NCI-H128 (cell line): ENCODE data around the gene RP9.

ENCODE experiments used
- DNase-seq: peaks from one replicate; lab custom pipeline; 2025; ENCODE audit not compliant: unreplicated experiment; lab: John Stamatoyannopoulos, UW

Gene RP9

DNA sequence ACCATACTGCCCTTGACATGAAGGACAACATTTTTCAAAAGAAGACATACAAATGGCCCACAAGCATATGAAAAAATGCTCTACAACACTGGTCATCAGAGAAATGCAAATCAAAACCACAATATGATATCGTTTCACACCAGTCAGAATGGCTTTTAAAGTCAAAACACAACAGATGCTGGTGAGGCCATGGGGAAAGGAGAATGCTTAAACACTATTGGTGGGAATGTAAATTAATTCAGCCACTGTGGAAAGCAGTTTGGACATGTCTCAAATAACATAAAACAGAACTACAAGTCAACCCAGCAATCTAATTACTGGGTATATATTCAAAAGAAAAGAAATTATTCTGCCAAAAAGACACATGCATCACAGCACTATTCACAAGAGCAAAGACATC is 42.4 kb downstream of the RP9 start:
- DNase-seq: no peak

- no peak for DNase-seq
Measured at GRCh38 chr7:33065981-33066380, 43.2 kb downstream of the RP9 start.

DNA sequence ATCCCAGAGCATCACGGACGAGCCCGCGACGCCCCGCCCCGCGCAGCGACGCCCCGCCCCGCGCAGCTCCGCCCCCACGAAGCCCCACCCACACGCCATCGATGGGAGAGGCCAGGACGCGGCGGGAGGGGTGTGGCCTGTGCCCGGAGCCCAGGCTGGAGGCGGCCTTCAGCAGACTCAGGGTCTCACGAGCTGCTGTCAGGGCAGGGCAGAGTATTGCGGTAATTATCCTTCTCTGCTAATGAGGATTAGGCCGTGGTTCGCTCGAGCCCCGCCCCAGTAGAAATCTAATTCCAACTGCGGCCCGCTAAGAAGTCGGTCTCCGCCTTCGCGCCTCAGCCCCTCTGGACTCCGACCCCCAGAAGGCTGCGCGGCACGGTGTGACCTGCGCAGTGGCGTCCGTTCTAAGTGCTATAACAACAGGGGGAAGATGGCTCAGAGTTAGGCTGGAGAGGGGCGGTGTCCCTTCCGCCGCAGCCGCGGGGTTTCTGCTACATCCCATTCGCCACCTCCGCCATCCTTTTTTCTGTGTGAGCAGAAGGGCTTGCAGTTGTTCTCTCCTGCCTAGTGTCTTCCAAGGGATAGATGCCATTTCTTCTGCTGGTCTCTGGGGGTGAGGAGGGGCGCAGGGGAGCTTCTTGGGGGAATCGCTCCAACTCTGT is 46.3 kb downstream of the RP9 start:
- DNase-seq: peak; percentile 90

DNA sequence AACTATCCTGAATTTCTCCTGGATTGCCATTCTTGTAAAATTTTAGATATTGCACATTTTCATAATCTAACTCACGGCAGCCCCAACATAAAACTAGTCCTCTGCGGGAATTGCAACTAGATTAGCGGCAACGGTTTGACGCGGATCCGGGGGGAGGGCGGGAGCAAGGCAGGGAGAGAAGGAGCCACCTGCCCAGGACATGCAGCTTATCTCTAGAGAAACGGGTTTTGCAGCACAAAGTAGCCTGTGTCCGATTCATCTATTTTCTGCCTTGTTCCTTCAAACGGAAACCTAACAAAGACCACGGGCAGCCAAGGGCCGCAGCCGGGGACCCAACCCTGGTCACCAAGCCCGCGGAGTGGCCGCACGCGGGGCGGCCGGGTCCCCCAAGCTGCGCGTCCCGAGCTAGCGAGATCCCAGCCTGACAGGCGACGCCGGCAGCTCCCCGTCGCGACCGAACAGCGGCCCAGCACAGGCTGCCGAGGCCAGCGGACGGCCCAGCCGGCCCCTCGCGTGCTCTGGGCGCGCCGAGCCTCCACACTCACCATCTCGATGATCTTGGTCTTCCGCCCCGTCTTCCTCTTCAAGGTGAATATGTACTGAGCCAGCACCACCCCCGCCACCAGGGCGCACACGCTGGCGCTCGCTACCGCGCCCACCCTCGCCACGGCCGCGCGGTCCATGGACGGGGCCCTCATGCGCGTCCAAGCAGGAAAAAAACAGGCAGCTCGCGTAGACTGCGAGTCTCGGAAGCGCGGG is 47.0 kb downstream of the RP9 start, which contains the start of gene NT5C3A:
NT5C3A (minus strand) TSS at position 754 of the 759 bp plus-strand sequence; CDS start at position 683, 71 bp downstream.
- DNase-seq: no peak

- DNase-seq: no peak
Measured at GRCh38 chr7:33061282-33061937, 47.8 kb downstream of the RP9 start.

GRCh38 chr7:33059635-33060034 is 49.6 kb downstream of the RP9 start:
- DNase-seq: no peak

GRCh38 chr7:33055158-33055557 is 54.0 kb downstream of the RP9 start:
- no peak for DNase-seq

- DNase-seq: no peak
Measured at GRCh38 chr7:33054261-33054964, 54.8 kb downstream of the RP9 start.

DNA sequence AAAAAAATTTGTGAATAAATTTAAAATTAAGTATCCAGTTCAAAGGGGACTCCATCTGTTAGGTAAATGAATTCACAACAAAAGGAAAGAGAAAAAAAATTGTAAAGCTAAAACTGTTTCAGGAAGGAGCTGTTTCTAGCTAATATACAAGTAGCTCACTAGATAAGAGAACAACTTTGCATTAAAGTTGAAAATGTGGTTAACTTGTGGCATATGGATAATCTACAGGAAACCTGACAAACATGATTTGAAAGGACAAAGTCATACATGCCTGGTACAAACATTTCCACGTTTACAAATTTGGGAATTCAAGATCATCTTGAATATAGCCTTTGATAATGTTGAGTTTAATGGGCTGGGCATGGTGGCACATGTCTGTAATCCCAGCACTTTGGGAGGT is 55.5 kb downstream of the RP9 start:
- DNase-seq: no peak

DNA sequence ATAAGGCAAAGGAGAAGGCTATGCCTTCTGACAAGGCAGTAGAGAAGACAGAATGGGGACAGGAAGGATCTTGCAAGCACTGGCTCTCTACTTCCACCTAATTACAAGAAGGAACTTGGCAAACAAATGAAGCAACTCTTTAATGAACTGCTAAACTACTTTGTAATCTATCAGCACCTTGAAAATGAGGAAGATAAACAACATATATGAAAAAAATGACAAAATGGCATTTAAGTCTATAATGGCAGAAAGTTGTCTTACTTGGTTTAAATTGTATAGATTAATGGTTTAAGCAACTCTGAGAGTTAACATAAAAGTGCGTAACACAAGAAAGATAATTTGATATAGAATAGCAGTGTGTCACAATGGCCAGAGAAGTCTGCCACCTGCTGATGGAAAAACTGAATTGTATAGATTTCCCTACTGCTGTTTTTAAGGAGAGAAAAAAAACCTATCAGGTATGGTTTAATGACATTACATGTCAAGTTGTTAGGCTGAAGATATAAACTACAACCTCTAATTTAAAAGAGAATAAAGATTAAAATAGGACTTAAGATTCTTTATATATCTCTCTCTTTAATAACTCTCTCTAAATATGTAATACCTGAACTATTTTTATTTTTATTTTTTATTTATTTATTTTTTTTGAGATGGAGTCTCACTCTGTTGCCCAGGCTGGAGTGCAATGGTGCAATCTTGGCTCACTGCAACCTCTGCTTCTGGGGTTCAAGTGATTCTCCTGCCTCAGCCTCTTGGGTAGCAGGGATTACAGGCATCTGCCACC is 58.5 kb downstream of the RP9 start:
- DNase-seq: peak; percentile 22

GRCh38 chr7:33048704-33049103 is 60.5 kb downstream of the RP9 start:
- no peak for DNase-seq

DNA sequence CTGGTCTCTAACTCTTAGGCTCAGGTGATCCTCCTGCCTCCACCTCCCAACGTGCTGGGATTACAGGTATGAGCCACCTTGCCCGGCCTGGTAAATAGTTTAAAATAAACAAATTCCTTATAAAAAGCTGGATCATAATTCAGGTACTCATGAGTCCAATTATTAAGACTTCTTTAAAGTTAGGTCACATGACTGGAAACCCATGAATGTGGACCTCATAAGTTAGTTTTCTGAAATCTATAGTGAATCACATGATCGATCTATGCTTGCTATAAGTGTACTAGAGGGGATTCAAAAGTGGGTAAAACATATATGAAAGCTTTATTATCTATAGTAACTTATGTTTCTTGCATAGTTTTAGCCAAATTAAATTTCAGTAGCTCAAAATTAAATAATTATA is 60.9 kb downstream of the RP9 start:
- DNase-seq: no peak

- DNase-seq: no peak
Measured at GRCh38 chr7:33044986-33045385, 64.2 kb downstream of the RP9 start.
